Testis (tissue), 2 donors: ENCODE data around the gene SPRR1A.

ENCODE experiments used
- POLR2A ChIP-seq: fragments of 450-650 bp; IDR thresholded peaks from one replicate; pipeline ENCODE4 v1.6.1; 2017; ENCODE audit warnings: antibody characterized with exemption, mild to moderate bottlenecking, moderate library complexity
- TF ChIP-seq, protein P1 (sequence below), 3 experiments: fragments of 450-650 bp in 2 of 3; fragments of 200-600 bp in 1 of 3; sonication (generic) in 1 of 3; IDR thresholded peaks; one replicate each; pipeline ENCODE4 v1.5.1; 2016 to 2019; ENCODE audit warnings: antibody characterized with exemption in 3 of 3, mild to moderate bottlenecking in 2 of 3, moderate library complexity in 1 of 3

DNA sequence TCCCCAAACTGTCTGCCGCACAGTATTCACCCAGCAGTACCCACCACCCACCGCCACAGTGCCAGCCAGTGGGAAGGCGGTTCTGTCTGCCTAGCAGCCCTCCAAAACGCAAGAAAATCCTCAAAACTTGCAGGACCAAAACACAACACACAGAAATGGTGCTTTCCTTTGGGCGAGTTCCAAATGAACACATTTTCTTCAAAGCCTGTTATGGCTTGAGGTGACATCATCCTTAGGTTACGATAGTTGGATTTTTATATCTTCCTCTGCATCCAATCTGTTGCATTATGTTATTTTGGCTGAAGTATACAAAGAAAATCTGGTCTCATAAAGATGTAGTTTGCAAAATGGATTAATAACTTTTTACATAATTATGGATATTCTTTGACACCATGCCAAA lies 9.3 kb downstream of the SPRR1A start:
- TF ChIP-seq, protein P1, sequence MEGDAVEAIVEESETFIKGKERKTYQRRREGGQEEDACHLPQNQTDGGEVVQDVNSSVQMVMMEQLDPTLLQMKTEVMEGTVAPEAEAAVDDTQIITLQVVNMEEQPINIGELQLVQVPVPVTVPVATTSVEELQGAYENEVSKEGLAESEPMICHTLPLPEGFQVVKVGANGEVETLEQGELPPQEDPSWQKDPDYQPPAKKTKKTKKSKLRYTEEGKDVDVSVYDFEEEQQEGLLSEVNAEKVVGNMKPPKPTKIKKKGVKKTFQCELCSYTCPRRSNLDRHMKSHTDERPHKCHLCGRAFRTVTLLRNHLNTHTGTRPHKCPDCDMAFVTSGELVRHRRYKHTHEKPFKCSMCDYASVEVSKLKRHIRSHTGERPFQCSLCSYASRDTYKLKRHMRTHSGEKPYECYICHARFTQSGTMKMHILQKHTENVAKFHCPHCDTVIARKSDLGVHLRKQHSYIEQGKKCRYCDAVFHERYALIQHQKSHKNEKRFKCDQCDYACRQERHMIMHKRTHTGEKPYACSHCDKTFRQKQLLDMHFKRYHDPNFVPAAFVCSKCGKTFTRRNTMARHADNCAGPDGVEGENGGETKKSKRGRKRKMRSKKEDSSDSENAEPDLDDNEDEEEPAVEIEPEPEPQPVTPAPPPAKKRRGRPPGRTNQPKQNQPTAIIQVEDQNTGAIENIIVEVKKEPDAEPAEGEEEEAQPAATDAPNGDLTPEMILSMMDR (IDR thresholded peaks at IDR 0.05), result no peak
- no peak for TF ChIP-seq POLR2A
